H1 (cell line): ENCODE data around the gene HNF1B. TPM values are rescaled to one million over a fixed set of nuclear protein-coding genes. Genes with fewer than 3 reads are reported as not detected.

Experiments
- BRCA1 ChIP-seq: IDR thresholded peaks from 2 replicates; pipeline ENCODE4 v1.6.1; 2012; ENCODE audit warnings: low read depth, low read length, improper control_type of control experiment
- CBX5 ChIP-seq: fragments of 300-800, 300-1000 bp; sonication (generic); IDR thresholded peaks from 2 replicates; pipeline ENCODE4 v1.7.1; 2016; ENCODE audit warnings: antibody characterized with exemption, low read length, low read depth
- CHD2 ChIP-seq: IDR thresholded peaks from 2 replicates; pipeline ENCODE4 v1.6.1; 2012; ENCODE audit warnings: low read length, improper control_type of control experiment
- CTCF ChIP-seq, 3 experiments: IDR thresholded peaks; 1 replicate in 2 of 3; 2 replicates in 1 of 3; pipeline versions ENCODE4 v1.5.1 to v1.6.1; 2011; ENCODE audit warnings: low read length in 3 of 3, mild to moderate bottlenecking in 3 of 3, inconsistent platforms in 2 of 3, low read depth in 1 of 3, moderate library complexity in 1 of 3; ENCODE audit not compliant: insufficient read depth in 1 of 3; ENCODE audit errors: control extremely low read depth in 1 of 3
- E2F6 ChIP-seq: IDR thresholded peaks from 2 replicates; pipeline ENCODE4 v1.6.1; 2012; ENCODE audit warnings: inconsistent platforms
- GABPA ChIP-seq: IDR thresholded peaks from 2 replicates; pipeline ENCODE4 v1.6.1; 2011; ENCODE audit warnings: mild to moderate bottlenecking, low read length, moderate library complexity, borderline replicate concordance; ENCODE audit not compliant: insufficient read depth
- HDAC2 ChIP-seq, 2 experiments: fragments of 300-600 bp in 1 of 2; sonication (generic) in 1 of 2; IDR thresholded peaks; 2 replicates each; pipeline ENCODE4 v1.6.1; 2011 to 2012; ENCODE audit warnings: low read depth in 2 of 2, low read length in 2 of 2, mild to moderate bottlenecking in 2 of 2, moderate library complexity in 2 of 2, borderline replicate concordance in 1 of 2, inconsistent platforms in 1 of 2
- JUN ChIP-seq: IDR thresholded peaks from 2 replicates; pipeline ENCODE4 v1.6.1; 2011; ENCODE audit warnings: low read depth, mild to moderate bottlenecking, improper control_type of control experiment, low read length
- JUND ChIP-seq: IDR thresholded peaks from 2 replicates; pipeline ENCODE4 v1.6.1; 2011; ENCODE audit warnings: mild to moderate bottlenecking, improper control_type of control experiment, low read length
- KDM4A ChIP-seq: IDR thresholded peaks from one replicate; pipeline ENCODE4 v1.7.1; 2012; ENCODE audit warnings: low read depth, mild to moderate bottlenecking, moderate library complexity, low read length, inconsistent platforms; ENCODE audit not compliant: severe bottlenecking
- KDM5A ChIP-seq: fragments of 200-600 bp; IDR thresholded peaks from 2 replicates; pipeline ENCODE4 v1.7.1; 2012; ENCODE audit warnings: mild to moderate bottlenecking, low read length, inconsistent platforms, mixed read lengths
- MAX ChIP-seq: IDR thresholded peaks from 2 replicates; pipeline ENCODE4 v1.6.1; 2012; ENCODE audit warnings: inconsistent platforms
- POU5F1 ChIP-seq: IDR thresholded peaks from 2 replicates; pipeline ENCODE4 v1.6.1; 2011; ENCODE audit warnings: low read depth, mild to moderate bottlenecking, low read length, moderate library complexity
- RNF2 ChIP-seq: fragments of 200-900, 300-1000 bp; sonication (generic); IDR thresholded peaks from 2 replicates; pipeline ENCODE4 v1.7.1; 2016; ENCODE audit warnings: borderline replicate concordance, low read depth, mild to moderate bottlenecking, antibody characterized with exemption, low read length; ENCODE audit not compliant: poor library complexity, severe bottlenecking; ENCODE audit errors: missing control alignments
- RXRA ChIP-seq: IDR thresholded peaks from 2 replicates; pipeline ENCODE4 v1.6.1; 2011; ENCODE audit warnings: low read depth, mild to moderate bottlenecking, low read length, moderate library complexity; ENCODE audit not compliant: insufficient read depth
- SIN3A ChIP-seq, 2 experiments: IDR thresholded peaks in 1 of 2; conservative IDR thresholded peaks in 1 of 2; 2 replicates each; pipeline ENCODE4 v1.6.1; 2011 to 2012; ENCODE audit warnings: low read length in 2 of 2, improper control_type of control experiment in 1 of 2, low read depth in 1 of 2, mild to moderate bottlenecking in 1 of 2
- SP1 ChIP-seq: IDR thresholded peaks from 2 replicates; pipeline ENCODE4 v1.6.1; 2011; ENCODE audit warnings: low read depth, low read length
- SUZ12 ChIP-seq: fragments of 200-600 bp; sonication (generic); IDR thresholded peaks from 2 replicates; pipeline ENCODE4 v1.6.1; 2012; ENCODE audit warnings: mild to moderate bottlenecking, inconsistent platforms, low read length, moderate library complexity, mixed read lengths
- TAF7 ChIP-seq: optimal IDR thresholded peaks from 2 replicates; pipeline ENCODE3; 2011; ENCODE audit warnings: low read depth, mild to moderate bottlenecking, inconsistent platforms, low read length, moderate library complexity, borderline replicate concordance
- TEAD4 ChIP-seq: IDR thresholded peaks from 2 replicates; pipeline ENCODE4 v1.6.1; 2012; ENCODE audit warnings: low read depth, low read length, inconsistent platforms, mixed read lengths
- polyA plus RNA-seq, 7 experiments: library from polyadenylated mRNA; depleted of rRNA in 3 of 7; stranded (reverse) in 5 of 7; unstranded in 2 of 7; fragments of >200 nt in 5 of 7; fragments of 200-250 nt in 2 of 7; gene quantifications; 1 replicate in 5 of 7; 2 replicates in 1 of 7; 4 replicates in 1 of 7; pipeline versions ENCODE4 v1.2.1 to v1.2.3, GENCODE V29; 2011 to 2013; ENCODE audit warnings: missing spikeins in 2 of 7, mixed read lengths in 2 of 7
- total RNA-seq: library from RNA; stranded (reverse); fragmentation: NEBNext Ultra II Directional; extraction: Animal tissue kit (Norgen Biotek cat#: 25700); gene quantifications from 2 replicates; pipeline ENCODE4 v1.2.1, GENCODE V29; 2021

HNF1B gene
- total and polyA plus RNA-seq, 2 of the 8 experiments (the other 6 are each of a cell fraction or from before 2014, with no cell fraction given), result 0.13 to 0.30 TPM

GRCh38 chr17:37743875-37744632, 805 bp downstream of the HNF1B start (continued):
- TF ChIP-seq CTCF (IDR thresholded peaks at IDR 0.05; ENCODE audit: control extremely low read depth in 1 of 3, insufficient read depth in 1 of 3, low read depth in 1 of 3, low read length in 3 of 3) (no peak), POU5F1 (no peak), TAF7 (no peak), KDM4A (no peak), E2F6 (peak; percentile 39; the same call in 1 of the 2 replicates), JUND (no peak), HDAC2 (IDR thresholded peaks at IDR 0.05; ENCODE audit: borderline replicate concordance in 1 of 2, low read depth in 2 of 2, low read length in 2 of 2) (0 out of 4 replicates have a peak, but pooled peaks of 1 of the 2 experiments have one; percentile 14), CBX5 (no peak), TEAD4 (no peak), JUN (no peak), SUZ12 (peak; percentile 100), BRCA1 (no peak), MAX (peak; percentile 53), RXRA (no peak), SP1 (no peak), GABPA (no peak), CHD2 (no peak), SIN3A (conservative IDR thresholded peaks at IDR 0.05 in 1 of 2, IDR thresholded peaks at IDR 0.05 in 1 of 2; ENCODE audit: low read depth in 1 of 2, low read length in 2 of 2) (no peak), RNF2 (peak; percentile 79), KDM5A (no peak)
